CD4-positive, alpha-beta T cell treated with Interleukin-17A for 1 hour (primary cell): Measurements from ENCODE around the gene PSAT1.

ENCODE experiments used
- DNase-seq: peaks from one replicate; pipeline ENCODE4 v3.0.0-alpha.2; 2020

PSAT1 gene

DNA sequence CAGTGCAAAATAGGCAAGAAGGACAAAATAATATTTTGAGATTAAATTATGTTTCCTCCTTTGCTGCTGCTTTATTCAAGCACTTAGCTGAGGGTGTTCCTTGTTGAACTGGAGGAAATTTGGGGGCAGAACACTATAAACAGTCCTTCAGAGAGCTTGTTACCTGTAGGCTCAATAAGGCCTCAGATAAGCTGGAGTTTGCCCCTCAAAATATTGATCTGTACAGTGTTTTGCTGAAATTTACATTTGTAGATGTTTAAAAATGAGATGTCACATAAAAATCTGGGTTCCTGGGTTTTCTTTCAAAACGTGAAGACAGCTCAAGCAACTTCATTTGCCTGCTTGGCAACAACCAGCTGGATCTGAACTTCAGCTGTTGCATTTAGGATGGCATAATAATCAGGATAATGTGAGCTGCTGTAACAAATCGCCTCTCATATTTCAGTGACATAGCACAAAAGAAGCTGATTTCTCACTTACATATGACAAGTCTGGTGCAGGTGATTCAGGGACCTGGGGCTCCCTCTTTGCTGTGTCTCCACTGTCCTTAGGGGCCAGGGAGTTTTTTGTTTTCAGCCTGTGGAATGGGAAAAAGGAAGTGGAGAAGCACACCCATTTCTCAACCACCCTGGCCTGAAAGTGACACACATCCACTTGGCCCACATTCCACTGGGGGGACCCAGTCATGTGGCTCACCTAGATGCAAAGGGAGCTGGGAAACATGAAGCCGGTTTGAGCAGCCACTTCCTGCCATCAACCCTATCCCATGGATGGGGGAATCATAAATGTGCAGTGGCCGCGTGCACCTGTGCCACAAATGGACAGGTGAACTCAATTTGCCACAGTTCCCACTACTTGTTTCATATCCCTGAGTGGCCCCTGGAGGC is 2.4 kb upstream of the PSAT1 start:
- DNase-seq: no peak

DNA sequence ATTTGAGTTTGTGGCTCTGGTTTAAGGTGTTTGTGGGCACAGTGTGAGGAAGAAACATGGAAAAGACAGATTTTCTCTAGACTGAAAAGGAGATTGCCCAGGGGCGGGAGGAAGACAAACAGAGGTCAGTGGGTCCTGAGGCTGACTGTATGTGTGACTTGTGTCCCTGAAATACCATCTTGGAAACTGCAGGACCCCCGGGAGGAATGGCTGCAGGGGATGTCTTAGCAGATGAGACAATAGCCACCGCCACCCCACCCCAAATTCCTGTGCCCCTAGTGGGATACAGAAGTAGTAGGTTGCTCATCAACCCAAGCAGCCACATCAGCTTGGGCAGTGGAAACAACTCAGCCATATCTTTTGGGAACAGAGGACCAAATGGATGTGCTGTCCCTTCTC is 1.7 kb upstream of the PSAT1 start:
- no peak for DNase-seq

DNA sequence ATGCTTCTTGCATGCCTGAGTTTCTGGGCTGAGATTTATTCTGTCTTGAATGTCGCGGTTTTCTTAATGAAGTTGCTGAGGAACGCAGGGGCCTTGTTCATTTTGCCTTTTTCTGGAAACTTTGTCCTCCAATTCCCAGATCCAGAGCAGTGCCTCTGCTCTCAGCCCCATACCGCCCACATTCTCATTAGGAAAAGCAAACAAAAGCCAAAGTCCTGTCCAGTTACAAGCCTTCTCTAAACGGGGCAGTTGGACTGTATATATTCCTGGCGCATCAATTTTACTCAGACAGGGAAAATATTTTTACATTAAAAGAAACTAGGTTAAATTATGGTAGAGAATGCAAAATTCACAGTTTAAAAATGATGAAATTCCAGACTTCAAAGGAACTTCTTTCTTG is 1.2 kb upstream of the PSAT1 start:
- DNase-seq: no peak

DNA sequence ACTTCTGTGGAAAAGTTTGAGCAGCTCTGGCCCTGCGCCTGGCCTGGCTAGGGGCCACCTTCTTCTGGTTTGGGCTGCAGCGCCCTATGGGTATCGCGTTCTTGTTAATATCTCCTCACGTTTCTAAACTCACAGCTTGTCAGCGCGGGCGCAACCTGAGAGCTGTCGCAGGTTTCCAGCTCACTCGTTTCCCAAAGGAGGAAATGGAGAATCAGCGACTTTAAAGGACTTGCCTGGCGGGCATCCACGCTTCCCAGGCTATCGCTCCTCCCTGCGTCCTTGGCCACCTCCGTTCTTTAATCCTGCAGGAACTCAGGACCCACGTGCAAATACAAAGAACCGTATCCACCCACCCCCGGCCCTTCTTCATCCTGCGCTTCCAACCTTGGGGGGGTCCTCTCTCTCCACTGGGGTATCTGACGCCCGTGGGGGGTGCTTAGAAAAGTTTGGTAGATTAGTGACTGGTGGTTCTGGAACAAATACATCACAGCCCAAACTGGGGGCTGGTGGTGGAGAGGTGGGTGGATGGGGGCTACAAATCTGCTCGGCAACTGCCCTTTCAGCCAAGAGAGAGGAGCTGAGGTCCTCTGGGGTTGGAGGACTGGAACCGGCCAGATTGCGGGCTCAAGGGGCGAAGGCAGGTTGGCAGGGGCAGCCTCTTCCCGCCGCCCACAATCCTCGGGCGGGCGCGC is 578 bp upstream of the PSAT1 start:
- DNase-seq: no peak

DNA sequence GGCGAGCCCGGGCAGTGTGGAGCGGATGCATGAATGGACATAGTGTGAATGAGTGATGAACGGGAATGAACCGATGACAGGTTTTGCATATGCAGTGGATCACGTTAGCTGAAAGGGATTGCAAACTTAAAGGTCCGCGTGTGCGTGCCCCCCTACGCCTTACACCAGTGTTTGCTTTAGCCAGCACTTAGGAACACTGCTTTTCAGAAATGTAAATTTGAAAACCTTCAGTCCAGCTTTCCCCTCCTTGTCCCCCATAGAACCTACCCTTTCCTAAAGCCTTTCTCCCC is 692 bp downstream of the PSAT1 start:
- no peak for DNase-seq

DNA sequence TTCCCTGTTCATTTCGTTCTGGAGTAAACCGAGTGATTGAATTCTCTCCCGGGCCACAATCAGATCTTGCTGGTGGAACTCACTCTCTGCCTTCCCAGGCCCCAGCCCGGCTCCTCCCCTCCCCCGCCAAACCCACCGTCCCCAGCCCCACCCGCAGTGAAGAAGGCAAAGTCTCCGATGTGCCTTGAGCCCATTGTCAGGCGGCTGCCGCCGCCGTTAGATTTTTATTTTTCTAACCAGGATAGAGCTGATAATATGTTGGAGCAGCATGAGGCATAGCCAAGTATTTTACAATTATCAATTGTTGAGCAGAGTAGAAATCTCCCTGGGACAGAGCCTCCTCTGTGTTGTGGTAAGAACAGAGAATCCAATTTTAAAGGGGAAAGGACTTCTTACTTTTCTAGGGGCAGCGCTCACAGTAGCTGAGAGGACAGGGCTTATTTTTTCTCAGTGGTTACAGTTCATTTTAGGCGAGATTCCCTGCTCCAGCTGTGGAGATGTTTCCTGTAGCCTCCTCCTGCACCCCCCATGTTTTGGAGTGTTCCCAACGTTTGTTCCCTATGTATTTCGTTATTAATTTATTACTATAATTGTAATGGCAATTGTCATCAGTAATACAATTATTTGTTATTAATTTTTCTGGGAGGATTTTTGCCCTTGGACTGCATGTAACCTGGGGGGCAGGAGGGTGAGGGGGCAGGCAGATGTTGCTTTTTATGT is 1.3 kb downstream of the PSAT1 start:
- DNase-seq: no peak

DNA sequence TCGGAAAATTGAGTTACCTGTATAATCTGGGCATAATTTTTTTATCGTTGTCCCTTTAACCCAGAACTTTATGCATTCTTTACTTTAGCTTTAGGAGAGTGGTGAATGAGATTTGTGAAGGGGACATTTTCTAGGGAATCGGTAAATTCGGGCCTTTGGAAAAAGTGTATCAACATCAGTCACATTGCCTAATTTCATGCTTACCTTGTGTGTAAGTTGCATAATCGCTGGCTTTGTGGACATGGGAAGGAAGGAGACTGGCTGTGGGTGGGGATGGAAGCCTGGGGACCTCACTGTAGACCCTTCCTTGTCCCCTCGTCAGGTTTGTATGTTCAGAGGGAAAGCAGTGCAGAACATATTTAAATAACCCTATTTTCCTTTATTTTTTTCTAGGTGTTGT is 3.3 kb downstream of the PSAT1 start:
- DNase-seq: no peak

DNA sequence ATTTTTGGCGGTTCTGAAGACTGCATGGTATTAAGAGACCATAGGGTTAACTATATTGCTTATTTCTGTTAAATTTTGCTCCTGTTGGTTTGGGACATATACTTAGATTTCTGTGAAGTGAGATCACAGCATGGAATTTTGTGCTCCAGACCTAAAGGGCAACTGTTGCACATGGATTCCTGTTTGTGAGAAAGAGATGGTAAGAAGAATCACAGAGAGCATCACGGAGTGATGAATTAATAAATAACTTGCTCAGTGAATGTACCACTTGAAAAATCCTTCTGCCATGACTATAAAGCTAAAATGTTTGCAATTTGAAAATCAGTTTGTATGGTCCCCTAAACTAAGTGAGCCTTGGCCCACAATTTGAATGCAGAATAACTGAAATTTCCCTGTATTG is 4.5 kb downstream of the PSAT1 start:
- no peak for DNase-seq

DNA sequence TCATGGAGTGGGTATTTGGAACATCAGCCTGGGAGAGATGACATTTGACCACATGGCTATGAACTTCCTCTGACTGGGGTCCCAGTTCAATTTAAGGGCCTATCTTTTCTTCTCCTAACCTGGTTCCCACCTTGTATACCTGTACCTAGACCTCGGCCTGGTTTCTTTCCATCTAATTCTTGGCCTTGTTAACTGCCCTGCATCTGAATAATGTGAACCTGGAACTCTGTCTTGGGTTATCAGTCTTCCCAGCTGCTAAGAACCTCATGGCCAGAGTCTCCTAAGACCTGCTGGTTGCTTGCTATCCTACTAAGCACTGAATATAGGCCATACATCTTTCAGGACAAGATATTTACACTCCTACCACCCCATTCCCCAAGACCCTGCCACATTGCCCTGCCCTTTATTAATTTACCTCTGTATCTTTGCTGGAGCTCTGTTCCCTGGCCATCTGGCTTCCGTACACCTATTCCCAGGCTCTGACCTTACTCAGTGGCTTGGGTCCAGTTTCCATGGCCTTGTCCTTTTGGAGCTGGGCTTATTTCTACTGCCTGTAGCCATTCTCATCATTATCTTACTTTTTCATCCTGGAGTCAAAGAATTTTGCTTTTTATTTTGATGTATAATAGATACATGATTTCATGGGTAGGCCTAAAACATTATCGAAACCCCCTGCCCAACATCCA is 6.6 kb downstream of the PSAT1 start:
- no peak for DNase-seq

DNA sequence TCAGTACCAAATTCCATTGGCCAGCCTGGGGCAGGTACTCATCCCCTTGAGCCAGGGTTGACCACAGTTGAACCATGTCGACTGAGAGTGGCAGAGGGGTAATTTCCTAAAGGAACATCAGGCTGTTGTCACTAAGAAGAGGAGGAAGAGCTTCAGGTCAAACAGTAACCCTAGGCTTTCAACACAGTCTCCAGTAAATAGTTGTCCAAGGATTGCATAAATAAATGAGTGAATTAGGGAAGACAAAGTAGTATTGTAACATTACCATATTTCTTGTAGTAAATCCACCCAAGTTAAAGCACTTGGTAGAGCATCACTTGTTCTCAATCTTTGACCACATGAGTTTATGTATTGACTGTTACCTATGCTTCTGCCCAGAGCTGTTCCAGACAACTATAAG is 7.4 kb downstream of the PSAT1 start:
- DNase-seq: no peak

DNA sequence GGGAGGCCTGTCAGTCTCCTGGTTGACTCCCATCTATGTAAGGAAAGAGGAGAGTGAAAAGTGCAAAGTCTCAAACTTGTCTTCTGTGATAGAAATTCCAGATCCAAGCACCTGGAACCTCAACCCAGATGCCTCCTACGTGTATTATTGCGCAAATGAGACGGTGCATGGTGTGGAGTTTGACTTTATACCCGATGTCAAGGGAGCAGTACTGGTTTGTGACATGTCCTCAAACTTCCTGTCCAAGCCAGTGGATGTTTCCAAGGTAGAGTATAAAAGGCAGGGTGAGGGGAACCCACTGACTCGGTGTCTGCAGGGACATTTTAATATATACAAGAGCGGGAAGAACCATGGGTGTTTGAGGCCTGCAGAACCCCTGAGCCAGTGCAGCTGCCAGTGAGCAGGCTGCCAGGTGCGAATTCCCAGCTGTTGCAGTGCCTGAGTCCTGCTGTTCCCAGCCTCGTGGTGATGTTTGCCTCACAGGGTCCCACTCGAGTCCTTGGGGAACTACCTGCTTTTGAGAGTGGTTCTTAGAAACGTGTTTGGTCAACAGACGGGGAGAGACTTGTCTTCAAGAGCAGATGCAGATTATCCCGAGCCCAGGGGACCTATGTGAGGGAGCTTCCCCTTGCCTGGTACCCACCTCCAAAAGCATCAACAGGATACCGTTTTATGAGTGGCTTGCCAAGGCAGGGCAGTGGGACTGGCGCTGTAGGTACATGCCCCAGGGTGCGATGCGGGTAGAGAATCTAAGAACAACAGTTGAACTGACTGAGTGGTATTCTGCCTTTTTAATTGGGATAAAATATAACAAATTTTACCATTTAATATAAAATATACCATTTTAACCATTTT is 9.5 kb downstream of the PSAT1 start:
- no peak for DNase-seq

DNA sequence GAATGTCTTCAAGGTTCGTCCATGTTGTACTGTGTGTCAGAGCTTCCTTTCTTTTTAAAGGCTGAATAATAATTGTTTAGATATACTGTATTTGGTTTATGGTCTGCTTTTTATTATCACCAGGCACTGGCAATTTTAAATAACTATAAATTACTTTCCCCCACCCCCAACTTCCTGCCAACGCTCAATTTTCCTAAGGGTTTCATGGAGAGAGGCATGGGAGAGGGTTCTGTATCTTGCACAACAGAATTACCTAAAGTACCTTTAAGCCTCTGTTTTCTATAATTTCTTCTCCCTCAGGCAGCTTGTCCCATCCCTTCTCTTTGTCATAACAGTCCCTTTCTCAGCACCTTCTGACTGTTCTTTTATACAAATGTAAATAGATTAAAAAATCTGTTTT is 10.4 kb downstream of the PSAT1 start:
- DNase-seq: no peak

DNA sequence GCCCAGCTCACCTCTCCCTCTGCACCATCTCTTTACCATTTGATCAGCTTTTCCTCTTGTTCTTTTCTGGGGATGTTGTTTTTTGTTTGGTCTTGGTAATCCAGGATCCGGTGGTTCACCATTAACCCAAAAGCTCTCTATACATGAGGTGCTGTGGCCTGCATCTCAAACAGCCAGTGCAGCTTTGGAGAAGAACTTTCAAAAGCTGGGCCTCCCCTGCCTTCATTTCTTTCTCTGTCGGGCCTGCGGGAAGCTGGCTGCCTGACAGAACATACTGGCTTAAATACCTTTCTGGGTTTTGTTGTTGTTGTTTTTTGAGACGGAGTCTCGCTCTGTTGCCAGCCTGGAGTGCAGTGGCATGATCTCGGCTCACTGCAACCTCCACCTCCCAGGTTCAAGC is 12.1 kb downstream of the PSAT1 start:
- DNase-seq: no peak

DNA sequence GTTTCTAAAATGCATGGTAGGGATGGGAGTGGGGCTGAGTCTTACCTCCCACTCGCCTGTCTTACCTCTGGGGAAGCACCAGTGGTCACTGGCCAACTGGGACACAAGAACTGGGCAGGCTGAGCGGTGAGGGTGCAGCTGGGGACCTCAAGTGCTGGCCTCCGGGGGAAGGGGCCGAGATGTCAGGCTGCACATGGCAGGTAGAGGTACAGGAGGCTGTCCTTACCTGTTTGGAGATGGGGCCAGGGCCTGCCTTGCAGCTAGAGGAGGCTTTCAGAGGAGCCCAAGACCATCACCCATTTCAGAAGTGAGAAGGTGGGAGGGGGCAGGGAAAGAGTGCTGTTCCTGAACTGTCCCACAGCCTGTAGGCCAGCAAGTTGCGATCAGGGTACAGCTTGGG is 14.2 kb downstream of the PSAT1 start:
- DNase-seq: no peak

DNA sequence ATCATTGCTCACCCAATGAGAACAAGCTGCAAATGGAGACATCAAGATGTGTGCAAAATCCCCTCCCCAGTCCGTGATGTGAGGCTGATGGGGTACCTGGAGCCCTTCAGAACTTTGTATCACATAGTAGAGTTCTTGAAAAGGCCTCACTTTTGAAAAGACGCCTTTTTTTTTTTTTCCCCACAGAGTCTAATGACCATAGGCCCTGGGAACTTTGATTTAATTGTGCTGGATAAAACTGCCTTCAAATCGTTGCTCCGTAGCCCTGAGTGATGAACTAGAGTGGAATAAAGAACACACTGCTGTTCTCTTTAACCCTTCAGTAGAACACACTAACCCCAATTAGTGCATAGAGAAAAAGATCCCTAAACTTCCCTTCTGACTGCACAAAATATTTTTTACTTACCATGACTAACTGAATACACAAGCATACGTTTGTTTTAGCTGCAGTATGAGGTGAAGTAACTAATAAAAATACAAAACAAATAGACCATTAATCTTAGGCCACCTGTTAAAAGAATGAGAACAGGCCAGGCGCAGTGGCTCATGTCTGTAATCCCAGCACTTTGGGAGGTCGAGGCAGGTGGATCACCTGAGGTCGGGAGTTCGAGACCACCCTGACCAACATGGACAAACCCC is 15.1 kb downstream of the PSAT1 start:
- DNase-seq: no peak

DNA sequence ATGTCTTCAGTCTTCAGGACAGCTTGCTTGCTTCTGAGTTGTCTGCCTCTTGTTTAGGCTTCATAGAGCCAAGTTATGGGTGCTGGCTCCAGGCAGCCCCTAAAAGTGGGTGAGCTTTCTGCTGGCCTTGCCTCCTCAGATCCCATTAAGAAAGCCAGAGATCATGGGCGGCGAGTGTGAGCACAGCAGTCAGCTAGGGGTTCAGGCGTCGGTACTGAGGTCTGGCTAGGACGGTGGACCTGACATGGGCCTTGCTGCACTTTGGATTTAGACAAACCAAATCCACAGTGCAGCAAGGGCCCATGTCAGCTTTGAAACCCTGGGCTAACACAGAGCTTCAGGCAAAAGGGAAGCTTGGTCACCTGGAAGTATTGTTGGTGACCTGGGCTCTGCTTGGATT is 17.6 kb downstream of the PSAT1 start:
- DNase-seq: no peak

DNA sequence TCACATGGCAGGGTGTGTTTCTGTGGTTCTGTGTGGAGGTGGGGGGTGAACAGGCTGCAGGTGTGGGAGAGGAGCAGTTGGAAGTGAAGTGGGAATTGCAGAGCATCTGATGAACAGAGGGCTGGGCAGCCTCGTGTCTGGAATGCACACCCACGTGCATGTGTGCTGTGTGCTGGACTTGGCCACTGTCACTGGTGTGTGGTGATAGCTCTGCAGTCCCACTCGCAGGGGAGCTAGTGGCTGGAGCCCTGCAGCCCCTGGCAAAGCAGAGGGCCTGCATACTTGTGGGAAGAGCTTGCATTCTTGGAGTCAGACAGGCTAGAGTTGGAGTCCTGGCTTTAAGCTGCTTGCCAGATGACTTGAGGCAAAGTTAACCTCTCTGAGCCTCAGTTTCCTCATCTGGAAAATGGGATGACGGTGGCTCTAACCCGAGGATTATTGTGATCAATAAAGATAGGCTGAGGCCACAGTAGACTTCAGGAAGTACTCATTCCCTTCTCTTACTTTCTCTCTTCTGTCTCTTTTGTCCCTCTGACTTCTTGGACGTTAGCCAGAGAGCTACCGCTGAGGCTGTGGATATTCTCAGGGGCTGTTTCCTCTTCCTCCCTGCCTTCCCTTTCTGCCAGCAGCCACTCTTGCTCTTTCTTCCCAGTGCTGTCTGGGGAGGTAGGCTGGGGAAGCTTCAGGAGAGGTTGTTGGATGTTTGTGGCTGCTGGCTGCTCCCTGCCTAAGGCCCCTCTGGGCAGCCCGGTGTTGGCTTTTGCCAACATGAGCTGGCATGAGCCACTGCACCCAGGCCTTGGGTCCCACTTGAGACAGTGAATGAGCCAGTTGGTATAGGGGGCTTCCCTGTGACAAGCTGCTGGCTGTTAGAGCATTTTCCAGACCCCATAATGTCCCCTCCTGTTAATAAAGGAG is 18.3 kb downstream of the PSAT1 start:
- DNase-seq: no peak

DNA sequence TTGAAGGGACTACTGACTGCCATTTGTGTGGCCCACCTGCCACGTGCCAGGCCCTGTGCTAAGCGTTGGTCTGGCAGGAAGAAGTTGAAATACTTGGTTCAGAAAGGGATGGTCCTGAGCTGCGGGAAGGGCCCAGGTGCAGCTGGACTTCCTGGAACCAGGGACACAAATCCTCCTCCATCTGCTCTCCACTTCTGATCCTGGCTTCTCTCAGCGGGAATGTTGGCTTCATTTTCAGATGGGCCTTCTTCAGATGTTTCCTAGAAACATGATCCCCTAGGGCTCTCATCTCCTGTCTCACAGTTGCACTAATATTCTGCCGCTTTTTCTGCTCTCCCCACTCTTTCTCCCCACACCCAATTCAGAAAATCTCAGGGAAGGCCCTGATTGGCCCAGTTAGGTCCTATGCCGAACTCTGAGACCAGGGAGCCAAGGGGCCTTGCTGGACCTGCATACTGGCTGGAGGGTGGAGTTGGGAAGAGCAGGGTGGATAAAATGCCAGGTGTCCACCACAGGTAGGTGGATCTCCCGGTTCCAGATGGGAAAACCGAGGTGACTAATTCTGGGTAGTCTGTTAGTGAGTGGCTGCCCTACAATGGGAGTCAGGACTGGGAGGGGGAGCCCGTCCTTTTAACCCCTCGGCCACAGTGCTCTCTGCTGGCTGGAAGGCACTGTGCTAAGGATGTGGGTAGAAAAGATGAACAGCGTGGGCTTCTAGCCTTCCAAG is 19.4 kb downstream of the PSAT1 start:
- no peak for DNase-seq

DNA sequence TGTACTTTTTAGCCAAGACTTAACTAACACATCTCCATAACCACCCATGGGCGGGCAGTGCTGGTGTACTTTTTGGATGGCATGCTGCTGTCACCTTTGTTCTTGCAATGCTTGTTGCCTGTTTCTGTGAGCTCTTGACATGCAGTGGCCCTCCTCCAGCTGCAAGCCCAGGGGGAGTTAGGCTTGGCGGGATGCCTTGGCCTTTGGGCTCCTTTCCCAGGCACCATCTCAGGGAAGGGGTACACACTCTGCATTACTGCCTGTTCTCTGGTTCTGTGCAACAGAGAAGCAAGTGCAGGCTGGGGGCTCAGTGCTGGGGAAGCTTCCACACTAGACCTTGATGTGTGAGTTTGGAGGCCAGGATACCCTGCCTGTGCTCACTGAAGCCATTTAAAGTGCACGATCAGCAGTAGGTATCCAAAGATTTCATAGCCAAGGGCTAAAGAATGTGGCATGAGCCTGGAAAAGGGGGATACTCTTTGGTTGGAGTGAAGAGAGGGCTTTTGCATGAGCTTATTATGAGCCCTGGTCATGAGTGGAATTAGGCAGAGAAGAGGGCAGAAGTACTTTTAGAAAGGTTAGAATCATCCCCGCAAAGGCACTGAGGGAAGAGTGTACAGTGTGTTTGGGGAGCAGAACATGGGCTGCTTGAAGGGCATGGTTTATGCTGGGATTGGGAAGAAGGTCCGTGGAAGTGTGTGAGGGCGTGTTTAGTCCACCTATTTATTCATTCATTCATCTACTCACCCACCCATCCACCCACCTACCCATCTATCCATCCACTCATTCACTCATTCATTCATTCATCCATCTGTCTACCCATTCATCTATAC is 22.5 kb downstream of the PSAT1 start:
- no peak for DNase-seq
